Activated naive CD4-positive, alpha-beta T cell treated with anti-CD3 and anti-CD28 coated beads, Interleukin-2, amount 50 U/mL, for 72 hours (primary cell): Measurements from ENCODE around the gene CLECL1. TPM values are rescaled to one million over a fixed set of nuclear protein-coding genes. Genes with fewer than 3 reads are reported as not detected.
"Not testable (repeated sequence)": the region's sequence is repeated elsewhere in the genome, so short reads cannot be mapped to it uniquely, and the experiment has no call there.

Source experiments
- ATAC-seq, 2 donors: fragments of 150-1000 bp; cut with Tn5 transposase; 2 replicates each; pipeline ENCODE4 v1.10.0; 2021; ENCODE audit warnings: mild to moderate bottlenecking in 2 of 2, moderate library complexity in 2 of 2
- DNase-seq, 2 donors: peaks; one replicate each; pipeline ENCODE4 v3.0.0; 2021 to 2022; ENCODE audit warnings: low spot score in 2 of 2
- H3K27ac Mint-ChIP-seq, 2 donors: one replicate each; pipeline ENCODE4 v1.8.0; 2022; ENCODE audit warnings: mild to moderate bottlenecking in 2 of 2, mixed read lengths in 2 of 2
- H3K36me3 Mint-ChIP-seq, 2 donors: one replicate each; pipeline ENCODE4 v1.8.0; 2022; ENCODE audit warnings: mixed read lengths in 2 of 2
- H3K9me3 Mint-ChIP-seq, 2 donors: one replicate each; pipeline ENCODE4 v1.8.0; 2022; ENCODE audit warnings: mixed read lengths in 2 of 2
- total RNA-seq, 2 donors: library from RNA; stranded (reverse); gene quantifications; one replicate each; pipeline ENCODE4 v1.2.3, GENCODE V29; 2022

The CLECL1 gene
- total RNA-seq, 2 donors from 2014 or later, result 3.0 to 7.6 TPM

GRCh38 chr12:9755035-9755434 lies 22.1 kb upstream of the CLECL1 start:
- DNase-seq (no peak), ATAC-seq (no peak)
- H3K27ac Mint-ChIP-seq, result peak overlapping the region; percentile 66 to 99
- H3K9me3 Mint-ChIP-seq, result no peaks in the 10 kb centered on the region
- peaks cover 51 to 74% of the 10 kb centered on the region in 2 donors for H3K36me3 Mint-ChIP-seq

- Mint-ChIP-seq H3K36me3 (peaks cover 44 to 67% of the 10 kb centered on the region in 2 donors), H3K9me3 (no peaks in the 10 kb centered on the region), H3K27ac (peak overlapping the region in 1 of 2 donors; percentile 66)
- DNase-seq, result no peak
- ATAC-seq, result no peak
Observed at GRCh38 chr12:9754099-9754927, 21.4 kb upstream of the CLECL1 start.

GRCh38 chr12:9753498-9753897 lies 20.6 kb upstream of the CLECL1 start:
- ATAC-seq (no peak), DNase-seq (no peak)
- Mint-ChIP-seq H3K9me3 (no peaks in the 10 kb centered on the region), H3K36me3 (peaks cover 38 to 58% of the 10 kb centered on the region in 2 donors), H3K27ac (peak overlapping the region; percentile 65 to 74)

GRCh38 chr12:9753073-9753472 lies 20.2 kb upstream of the CLECL1 start:
- Mint-ChIP-seq H3K36me3 (peaks cover 36 to 54% of the 10 kb centered on the region in 2 donors), H3K9me3 (no peaks in the 10 kb centered on the region), H3K27ac (peak overlapping the region; percentile 73 to 74)
- DNase-seq (no peak), ATAC-seq (no peak)

GRCh38 chr12:9752145-9752933 lies 19.4 kb upstream of the CLECL1 start:
- H3K27ac Mint-ChIP-seq, result peak overlapping the region; percentile 82 to 87
- no peaks in the 10 kb centered on the region for H3K9me3 Mint-ChIP-seq
- DNase-seq, result no peak
- peak; percentile 4 to 21 for ATAC-seq
- peaks cover 30 to 47% of the 10 kb centered on the region in 2 donors for H3K36me3 Mint-ChIP-seq

- peaks cover 23 to 38% of the 10 kb centered on the region in 2 donors for H3K36me3 Mint-ChIP-seq
- DNase-seq (peak in 1 of 2 donors; percentile 49), ATAC-seq (peak; percentile 56 to 73)
- peak overlapping the region; percentile 82 to 87 for H3K27ac Mint-ChIP-seq
- H3K9me3 Mint-ChIP-seq, result no peaks in the 10 kb centered on the region
Observed at GRCh38 chr12:9751204-9752144, 18.6 kb upstream of the CLECL1 start.

GRCh38 chr12:9750276-9751203 lies 17.6 kb upstream of the CLECL1 start:
- H3K27ac Mint-ChIP-seq, result peak overlapping the region; percentile 44 to 87
- DNase-seq, result peak in 1 of 2 donors; percentile 59
- ATAC-seq, result peak; percentile 65 to 82
- H3K36me3 Mint-ChIP-seq, result peaks cover 16 to 31% of the 10 kb centered on the region in 2 donors
- no peaks in the 10 kb centered on the region for H3K9me3 Mint-ChIP-seq

GRCh38 chr12:9749640-9750039 lies 16.7 kb upstream of the CLECL1 start:
- H3K27ac Mint-ChIP-seq, result no peak overlapping the region
- H3K36me3 Mint-ChIP-seq, result peaks cover 10 to 22% of the 10 kb centered on the region in 2 donors
- DNase-seq (no peak), ATAC-seq (no peak)
- no peaks in the 10 kb centered on the region for H3K9me3 Mint-ChIP-seq

GRCh38 chr12:9745199-9745598 lies 12.3 kb upstream of the CLECL1 start:
- H3K9me3 Mint-ChIP-seq, result peaks cover 3 to 5% of the 10 kb centered on the region in 2 donors
- no peak for ATAC-seq
- no peak for DNase-seq
- peaks cover 0 to 5% of the 10 kb centered on the region in 2 donors for H3K36me3 Mint-ChIP-seq
- no peak overlapping the region for H3K27ac Mint-ChIP-seq

GRCh38 chr12:9742661-9743060 lies 9.8 kb upstream of the CLECL1 start:
- Mint-ChIP-seq H3K27ac (peak overlapping the region; percentile 83 to 95), H3K36me3 (peaks cover 0 to 19% of the 10 kb centered on the region in 2 donors), H3K9me3 (peaks cover 3 to 5% of the 10 kb centered on the region in 2 donors)
- ATAC-seq, result peak; percentile 11 to 30
- no peak for DNase-seq

- peaks cover 0 to 19% of the 10 kb centered on the region in 2 donors for H3K36me3 Mint-ChIP-seq
- peak overlapping the region; percentile 83 to 95 for H3K27ac Mint-ChIP-seq
- peaks cover 3 to 5% of the 10 kb centered on the region in 2 donors for H3K9me3 Mint-ChIP-seq
- ATAC-seq (peak; percentile 94), DNase-seq (peak; percentile 58 to 67)
Observed at GRCh38 chr12:9741726-9742125, 8.8 kb upstream of the CLECL1 start.

- peaks cover 0 to 24% of the 10 kb centered on the region in 2 donors for H3K36me3 Mint-ChIP-seq
- DNase-seq, result no peak
- peak overlapping the region in 1 of 2 donors; percentile 82 for H3K27ac Mint-ChIP-seq
- no peak for ATAC-seq
- H3K9me3 Mint-ChIP-seq, result peaks cover 3 to 5% of the 10 kb centered on the region in 2 donors
Observed at GRCh38 chr12:9740106-9740750, 7.3 kb upstream of the CLECL1 start.

GRCh38 chr12:9739404-9740105 lies 6.7 kb upstream of the CLECL1 start:
- not testable (repeated sequence) for ATAC-seq, DNase-seq, H3K27ac Mint-ChIP-seq, H3K9me3 Mint-ChIP-seq
- peaks cover 0 to 24% of the 10 kb centered on the region in 2 donors for H3K36me3 Mint-ChIP-seq

- DNase-seq, ATAC-seq, H3K9me3 Mint-ChIP-seq: not testable (repeated sequence)
- H3K36me3 Mint-ChIP-seq, result peaks cover 0 to 24% of the 10 kb centered on the region in 2 donors
- peak overlapping the region in 1 of 2 donors; percentile 17 for H3K27ac Mint-ChIP-seq
Observed at GRCh38 chr12:9738905-9739304, 6.0 kb upstream of the CLECL1 start.
